Muscle layer of duodenum (tissue), 2 donors: ENCODE results near the gene PATL2.

Source experiments
- H3K27ac ChIP-seq: one replicate; pipeline ENCODE4 v1.7.0; 2013; ENCODE audit warnings: mild to moderate bottlenecking, low read length
- H3K27me3 ChIP-seq: one replicate; pipeline ENCODE4 v1.7.0; 2013; ENCODE audit warnings: low read depth, mild to moderate bottlenecking, control low read depth, low read length
- H3K36me3 ChIP-seq, 2 donors: one replicate each; pipeline ENCODE4 v1.7.0; 2013; ENCODE audit warnings: low read length in 2 of 2, control low read depth in 1 of 2, mild to moderate bottlenecking in 1 of 2; ENCODE audit not compliant: insufficient read depth in 2 of 2, control insufficient read depth in 1 of 2
- H3K4me1 ChIP-seq, 2 donors: one replicate each; pipeline ENCODE4 v1.7.0; 2013; ENCODE audit warnings: low read length in 2 of 2, mild to moderate bottlenecking in 2 of 2, control low read depth in 1 of 2, moderate library complexity in 1 of 2; ENCODE audit not compliant: insufficient read depth in 2 of 2, control insufficient read depth in 1 of 2
- H3K4me3 ChIP-seq, 2 donors: one replicate each; pipeline ENCODE4 v1.7.0; 2013; ENCODE audit warnings: low read length in 2 of 2, low read depth in 1 of 2, mild to moderate bottlenecking in 1 of 2
- H3K9me3 ChIP-seq, 2 donors: one replicate each; pipeline ENCODE4 v1.7.0; 2013; ENCODE audit warnings: low read length in 2 of 2, control low read depth in 1 of 2, mild to moderate bottlenecking in 1 of 2; ENCODE audit not compliant: control insufficient read depth in 1 of 2
- donor health status: healthy.

The PATL2 gene

DNA sequence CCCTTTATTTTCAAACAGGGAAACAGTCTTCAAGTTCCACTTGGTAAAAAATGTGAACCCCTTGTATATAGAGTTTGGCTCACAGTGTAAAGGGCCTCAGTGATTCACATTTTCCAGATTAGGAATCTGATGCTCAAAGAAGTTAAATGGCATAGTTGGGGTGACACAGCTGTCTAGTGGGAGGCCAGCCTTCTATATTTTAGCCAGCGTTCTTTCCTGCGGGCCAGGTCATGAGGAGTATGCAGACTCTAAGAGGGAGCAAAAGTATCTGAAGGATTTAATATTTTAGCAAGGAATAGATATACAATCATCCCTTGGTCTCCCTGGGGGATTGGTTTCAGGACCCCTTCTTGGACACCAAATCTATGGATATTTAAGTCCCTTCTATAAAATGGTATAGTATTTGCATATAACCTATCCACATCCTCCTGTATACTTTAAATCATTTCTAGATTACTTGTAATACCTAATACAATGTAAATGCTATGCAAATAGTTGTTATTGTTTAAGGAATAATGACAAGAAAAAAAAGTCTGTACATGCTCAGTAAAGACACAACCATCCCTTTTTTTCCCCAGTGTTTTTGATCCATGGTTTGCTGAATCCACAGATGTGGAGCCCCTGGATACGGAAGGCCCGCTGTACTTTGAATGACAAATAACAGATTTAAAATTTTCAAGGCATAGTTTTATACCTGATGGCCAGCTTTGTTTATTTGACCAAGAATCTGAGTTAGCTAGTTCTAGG is 7.2 kb upstream of the PATL2 start:
- Histone ChIP-seq H3K36me3 (peaks cover 34 to 43% of the 10 kb centered on the region in 2 donors), H3K27ac (no peak overlapping the region), H3K9me3 (no peaks in the 10 kb centered on the region), H3K27me3 (no peaks in the 10 kb centered on the region), H3K4me3 (no peak overlapping the region), H3K4me1 (peaks cover 6 to 15% of the 10 kb centered on the region in 2 donors)

DNA sequence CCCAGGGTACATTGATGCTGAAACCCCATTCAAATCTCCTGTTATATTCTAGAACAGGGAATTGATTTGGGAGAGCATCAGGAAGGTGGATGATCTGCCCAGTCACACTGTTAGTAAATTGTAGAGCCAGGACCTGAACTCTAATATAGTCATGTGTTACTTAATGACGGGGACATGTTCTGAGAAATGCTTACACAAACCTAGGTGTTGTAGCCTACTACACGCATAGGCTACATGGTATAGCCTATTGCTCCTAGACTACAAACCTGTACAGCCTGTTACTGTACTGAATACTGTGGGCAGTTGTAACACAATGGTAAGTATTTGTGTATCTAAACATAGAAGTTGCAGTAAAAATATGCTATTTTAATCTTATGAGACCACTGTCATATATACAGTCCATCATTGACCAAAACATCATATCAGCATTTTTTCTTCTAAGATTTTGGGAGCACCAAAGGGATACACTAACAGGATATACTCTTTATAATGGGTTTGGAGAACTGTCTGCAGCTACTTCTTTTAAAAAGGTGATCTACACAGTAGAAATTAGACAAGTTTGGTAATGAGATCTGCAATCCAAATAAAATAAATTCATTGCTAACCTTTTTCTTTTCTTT is 6.0 kb upstream of the PATL2 start:
- Histone ChIP-seq H3K27me3 (no peaks in the 10 kb centered on the region), H3K4me3 (no peak overlapping the region), H3K27ac (no peak overlapping the region), H3K4me1 (peaks cover 6 to 15% of the 10 kb centered on the region in 2 donors), H3K9me3 (no peaks in the 10 kb centered on the region), H3K36me3 (peaks cover 34 to 43% of the 10 kb centered on the region in 2 donors)

- H3K4me1 ChIP-seq: peaks cover 6 to 15% of the 10 kb centered on the region in 2 donors
- peaks cover 34 to 43% of the 10 kb centered on the region in 2 donors for H3K36me3 ChIP-seq
- no peaks in the 10 kb centered on the region for H3K27me3 ChIP-seq
- H3K9me3 ChIP-seq: no peaks in the 10 kb centered on the region
- H3K27ac ChIP-seq: peak overlapping the region; percentile 99
- H3K4me3 ChIP-seq: peak overlapping the region in 1 of 2 donors; percentile 14
Measured at GRCh38 chr15:44715797-44716334, 4.7 kb upstream of the PATL2 start.

GRCh38 chr15:44715142-44715796 is 4.1 kb upstream of the PATL2 start:
- peaks cover 6 to 15% of the 10 kb centered on the region in 2 donors for H3K4me1 ChIP-seq
- peaks cover 34 to 43% of the 10 kb centered on the region in 2 donors for H3K36me3 ChIP-seq
- H3K4me3 ChIP-seq: peak overlapping the region in 1 of 2 donors; percentile 14

GRCh38 chr15:44713006-44713966 is 2.2 kb upstream of the PATL2 start:
- Histone ChIP-seq H3K4me3 (peak overlapping the region; percentile 85 to 86), H3K36me3 (peaks cover 30 to 37% of the 10 kb centered on the region in 2 donors), H3K9me3 (no peaks in the 10 kb centered on the region), H3K27ac (peak overlapping the region; percentile 99), H3K4me1 (peaks cover 6 to 15% of the 10 kb centered on the region in 2 donors), H3K27me3 (no peaks in the 10 kb centered on the region)

More at GRCh38 chr15:44715142-44715796, 4.1 kb upstream of the PATL2 start:
- no peaks in the 10 kb centered on the region for H3K27me3 ChIP-seq
- H3K27ac ChIP-seq: peak overlapping the region; percentile 99
- no peaks in the 10 kb centered on the region for H3K9me3 ChIP-seq

GRCh38 chr15:44712346-44713005 is 1.4 kb upstream of the PATL2 start:
- no peaks in the 10 kb centered on the region for H3K27me3 ChIP-seq
- peak overlapping the region; percentile 85 to 86 for H3K4me3 ChIP-seq
- no peaks in the 10 kb centered on the region for H3K9me3 ChIP-seq
- H3K36me3 ChIP-seq: peaks cover 22 to 29% of the 10 kb centered on the region in 2 donors
- H3K4me1 ChIP-seq: peaks cover 6 to 15% of the 10 kb centered on the region in 2 donors
- H3K27ac ChIP-seq: peak overlapping the region; percentile 99

GRCh38 chr15:44711743-44712345 is 721 bp upstream of the PATL2 start:
- H3K27me3 ChIP-seq: no peaks in the 10 kb centered on the region
- H3K9me3 ChIP-seq: no peaks in the 10 kb centered on the region
- peaks cover 16 to 22% of the 10 kb centered on the region in 2 donors for H3K36me3 ChIP-seq
- H3K4me3 ChIP-seq: peak overlapping the region; percentile 85 to 86
- peak overlapping the region; percentile 99 for H3K27ac ChIP-seq
- H3K4me1 ChIP-seq: peaks cover 6 to 15% of the 10 kb centered on the region in 2 donors

DNA sequence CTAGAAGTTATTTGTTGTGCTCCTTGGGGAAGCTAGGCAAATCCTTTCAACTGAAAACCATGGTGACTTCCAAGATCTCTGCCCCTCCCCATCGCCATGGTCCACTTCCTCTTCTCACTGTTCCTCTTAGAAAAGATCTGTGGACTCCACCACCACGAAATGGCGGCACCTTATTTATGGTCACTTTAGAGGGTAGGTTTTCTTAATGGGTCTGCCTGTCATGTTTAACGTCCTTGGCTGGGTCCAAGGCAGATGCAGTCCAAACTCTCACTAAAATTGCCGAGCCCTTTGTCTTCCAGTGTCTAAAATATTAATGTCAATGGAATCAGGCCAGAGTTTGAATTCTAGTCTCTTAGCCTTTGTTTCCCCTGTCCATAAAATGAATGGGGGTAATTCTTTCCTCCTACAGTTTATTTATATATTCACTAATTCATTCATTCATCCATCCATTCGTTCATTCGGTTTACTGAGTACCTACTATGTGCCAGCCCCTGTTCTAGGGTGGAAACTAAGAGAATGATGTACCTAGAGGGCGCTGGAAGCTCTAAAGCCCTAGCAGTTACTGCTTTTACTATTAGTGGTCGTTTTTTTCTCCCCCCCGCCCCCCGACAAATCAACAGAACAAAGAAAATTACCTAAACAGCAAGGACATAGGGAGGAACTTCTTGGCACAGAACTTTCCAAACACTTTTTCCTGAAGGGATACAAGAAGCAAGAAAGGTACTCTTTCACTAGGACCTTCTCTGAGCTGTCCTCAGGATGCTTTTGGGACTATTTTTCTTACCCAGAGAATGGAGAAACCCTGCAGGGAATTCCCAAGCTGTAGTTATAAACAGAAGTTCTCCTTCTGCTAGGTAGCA is 657 bp downstream of the PATL2 start:
- H3K4me3 ChIP-seq: peak overlapping the region; percentile 85 to 86
- H3K4me1 ChIP-seq: peaks cover 6 to 7% of the 10 kb centered on the region in 2 donors
- peak overlapping the region; percentile 99 for H3K27ac ChIP-seq
- no peaks in the 10 kb centered on the region for H3K27me3 ChIP-seq
- no peaks in the 10 kb centered on the region for H3K9me3 ChIP-seq
- H3K36me3 ChIP-seq: peaks cover 2 to 9% of the 10 kb centered on the region in 2 donors

DNA sequence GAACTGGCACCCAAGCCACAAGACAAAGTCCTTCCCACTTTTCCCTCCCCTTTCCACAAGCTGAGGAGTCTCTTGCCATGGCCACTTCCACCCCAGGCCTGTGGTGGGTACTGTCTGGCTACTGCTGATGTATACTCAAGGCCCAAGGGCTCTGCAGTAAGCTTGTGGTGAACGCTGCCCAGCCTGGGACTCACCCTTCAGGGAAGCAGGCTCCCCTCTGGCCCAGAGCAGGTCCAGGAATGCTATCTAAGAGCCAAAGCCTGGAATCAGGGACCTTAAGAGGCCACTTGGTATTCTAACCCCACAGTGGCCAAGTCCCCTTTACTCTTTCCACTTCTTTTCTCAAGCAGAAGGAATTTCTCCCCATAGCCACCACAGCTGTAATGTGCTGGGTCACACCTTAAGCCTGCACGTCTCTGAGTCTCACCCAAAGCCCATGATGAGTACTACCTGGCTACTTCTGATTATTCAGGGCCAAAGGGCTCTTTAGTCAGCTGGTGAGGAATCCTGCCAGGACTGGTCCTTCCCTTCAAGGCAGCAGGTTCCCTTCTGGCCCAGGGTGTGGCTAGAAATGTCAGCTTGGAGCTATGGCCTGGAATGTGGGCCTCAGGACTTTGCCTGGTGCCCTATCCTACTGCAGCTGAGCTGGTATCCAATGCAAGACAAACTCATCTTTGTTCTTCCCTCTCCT is 4.0 kb downstream of the PATL2 start:
- H3K4me1 ChIP-seq: no peaks in the 10 kb centered on the region
- no peaks in the 10 kb centered on the region for H3K36me3 ChIP-seq
- no peaks in the 10 kb centered on the region for H3K27me3 ChIP-seq
- H3K9me3 ChIP-seq: no peaks in the 10 kb centered on the region
- no peak overlapping the region for H3K27ac ChIP-seq
- H3K4me3 ChIP-seq: no peak overlapping the region
